ENCODE measurements around the gene ELK3.
"Not testable (repeated sequence)": the region's sequence is repeated elsewhere in the genome, so short reads cannot be mapped to it uniquely, and the experiment has no call there.

DNA sequence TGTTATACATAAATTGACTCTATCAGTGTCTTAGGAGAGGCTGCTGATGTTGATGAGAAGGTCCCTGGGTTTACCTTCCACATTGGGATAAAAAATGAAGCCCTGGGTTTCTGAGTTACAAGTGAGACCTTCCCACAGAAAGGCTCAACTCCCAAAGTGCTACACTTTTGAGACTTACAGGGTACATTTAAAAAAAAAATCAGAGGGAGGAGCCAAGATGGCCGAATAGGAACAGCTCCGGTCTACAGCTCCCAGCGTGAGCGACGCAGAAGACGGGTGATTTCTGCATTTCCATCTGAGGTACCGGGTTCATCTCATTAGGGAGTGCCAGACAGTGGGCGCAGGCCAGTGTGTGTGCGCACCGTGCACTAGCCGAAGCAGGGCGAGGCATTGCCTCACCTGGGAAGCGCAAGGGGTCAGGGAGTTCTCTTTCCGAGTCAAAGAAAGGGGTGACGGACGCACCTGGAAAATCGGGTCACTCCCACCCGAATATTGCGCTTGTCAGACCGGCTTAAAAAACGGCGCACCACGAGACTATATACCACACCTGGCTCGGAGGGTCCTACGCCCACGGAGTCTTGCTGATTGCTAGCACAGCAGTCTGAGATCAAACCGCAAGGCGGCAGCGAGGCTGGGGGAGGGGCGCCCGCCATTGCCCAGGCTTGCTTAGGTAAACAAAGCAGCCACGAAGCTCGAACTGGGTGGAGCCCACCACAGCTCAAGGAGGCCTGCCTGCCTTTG is 121.7 kb downstream of the ELK3 start:
- TF ChIP-seq, protein P1, sequence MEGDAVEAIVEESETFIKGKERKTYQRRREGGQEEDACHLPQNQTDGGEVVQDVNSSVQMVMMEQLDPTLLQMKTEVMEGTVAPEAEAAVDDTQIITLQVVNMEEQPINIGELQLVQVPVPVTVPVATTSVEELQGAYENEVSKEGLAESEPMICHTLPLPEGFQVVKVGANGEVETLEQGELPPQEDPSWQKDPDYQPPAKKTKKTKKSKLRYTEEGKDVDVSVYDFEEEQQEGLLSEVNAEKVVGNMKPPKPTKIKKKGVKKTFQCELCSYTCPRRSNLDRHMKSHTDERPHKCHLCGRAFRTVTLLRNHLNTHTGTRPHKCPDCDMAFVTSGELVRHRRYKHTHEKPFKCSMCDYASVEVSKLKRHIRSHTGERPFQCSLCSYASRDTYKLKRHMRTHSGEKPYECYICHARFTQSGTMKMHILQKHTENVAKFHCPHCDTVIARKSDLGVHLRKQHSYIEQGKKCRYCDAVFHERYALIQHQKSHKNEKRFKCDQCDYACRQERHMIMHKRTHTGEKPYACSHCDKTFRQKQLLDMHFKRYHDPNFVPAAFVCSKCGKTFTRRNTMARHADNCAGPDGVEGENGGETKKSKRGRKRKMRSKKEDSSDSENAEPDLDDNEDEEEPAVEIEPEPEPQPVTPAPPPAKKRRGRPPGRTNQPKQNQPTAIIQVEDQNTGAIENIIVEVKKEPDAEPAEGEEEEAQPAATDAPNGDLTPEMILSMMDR (IDR thresholded peaks at IDR 0.05; ENCODE audit: insufficient read depth, low read length, poor library complexity, severe bottlenecking), result not testable (repeated sequence)
- not testable (repeated sequence) for TF ChIP-seq EZH2phosphoT487 (conservative IDR thresholded peaks at IDR 0.05; ENCODE audit: low read length)
